GM12864 (cell line): ENCODE data around the gene FOXA1.

Source experiments
- DNase-seq: peaks from one replicate; pipeline ENCODE4 v3.0.0-alpha.2; 2011; ENCODE audit warnings: low read depth
- H3K4me3 ChIP-seq: 2 replicates; pipeline ENCODE4 v1.5.1; 2011; ENCODE audit warnings: mild to moderate bottlenecking, low read depth, low read length, control low read depth
- CTCF ChIP-seq: IDR thresholded peaks from 2 replicates; pipeline ENCODE4 v1.5.1; 2011; ENCODE audit warnings: low read depth, mild to moderate bottlenecking, moderate library complexity, low read length, control low read depth, inconsistent platforms; ENCODE audit errors: missing control alignments

The FOXA1 gene

GRCh38 chr14:37588667-37588955 is 6.4 kb downstream of the FOXA1 start:
- no peak for DNase-seq
- no peak for TF ChIP-seq CTCF
- no peak overlapping the region for H3K4me3 ChIP-seq

GRCh38 chr14:37587881-37588666 is 7.0 kb downstream of the FOXA1 start:
- TF ChIP-seq CTCF: no peak
- no peak overlapping the region for H3K4me3 ChIP-seq

GRCh38 chr14:37587131-37587803 is 7.8 kb downstream of the FOXA1 start:
- H3K4me3 ChIP-seq: no peak overlapping the region
- no peak for TF ChIP-seq CTCF
- DNase-seq: no peak

More at GRCh38 chr14:37587881-37588666, 7.0 kb downstream of the FOXA1 start:
- DNase-seq: no peak

DNA sequence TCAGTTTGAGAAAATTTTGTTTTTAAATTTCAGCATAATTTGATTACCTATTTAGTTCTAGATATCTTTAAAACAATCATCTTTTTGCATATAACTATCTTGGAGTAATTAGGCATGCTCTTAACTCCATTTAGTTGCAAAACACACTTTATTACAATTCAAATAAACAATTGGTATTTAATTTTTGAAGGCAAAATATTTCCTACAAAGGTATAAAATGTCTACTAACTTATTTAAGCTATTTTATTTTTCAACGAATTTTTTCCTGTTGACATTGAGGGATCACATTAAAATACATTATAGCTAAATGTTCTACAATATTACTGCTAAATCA is 8.3 kb downstream of the FOXA1 start:
- H3K4me3 ChIP-seq: no peak overlapping the region
- no peak for TF ChIP-seq CTCF
- DNase-seq: no peak

DNA sequence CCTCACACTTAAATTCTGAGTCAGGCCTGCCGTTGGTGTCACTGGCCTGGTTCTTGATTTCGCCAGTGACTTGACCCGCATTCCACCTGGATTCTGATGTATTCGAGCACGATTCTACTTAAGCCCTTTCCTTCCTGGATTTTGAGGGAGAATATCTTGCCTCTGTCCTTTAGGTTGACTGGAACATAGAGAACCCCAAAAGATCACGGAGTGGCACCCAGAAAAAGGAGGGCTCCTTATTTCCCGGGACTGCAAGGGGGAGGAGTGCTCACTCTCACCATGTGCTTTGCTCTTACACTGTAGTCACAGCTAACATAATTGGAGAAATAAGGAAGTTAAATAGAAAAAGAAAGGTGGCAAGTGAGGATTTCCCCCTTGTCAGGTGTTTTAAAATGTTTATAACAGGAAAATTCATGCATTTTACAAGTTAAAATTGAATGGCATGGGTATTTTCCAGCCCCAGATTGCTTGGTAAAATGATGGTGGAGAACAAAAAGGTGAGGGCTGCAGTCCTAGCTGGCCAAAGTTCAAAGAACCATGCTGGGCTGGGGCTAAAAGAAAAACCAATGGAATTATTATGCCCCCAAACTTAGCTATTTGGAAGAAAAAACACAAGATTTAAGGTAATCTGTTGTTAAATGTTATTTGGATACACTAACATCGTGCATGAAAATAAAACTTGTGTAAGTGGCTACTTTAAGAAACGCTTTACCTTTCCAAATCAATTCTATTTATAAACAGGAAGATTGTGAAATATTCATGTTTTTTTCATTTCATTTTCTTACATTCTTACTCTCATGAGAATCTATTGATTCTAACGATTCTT is 8.9 kb downstream of the FOXA1 start:
- no peak for DNase-seq
- H3K4me3 ChIP-seq: no peak overlapping the region
- TF ChIP-seq CTCF: no peak

DNA sequence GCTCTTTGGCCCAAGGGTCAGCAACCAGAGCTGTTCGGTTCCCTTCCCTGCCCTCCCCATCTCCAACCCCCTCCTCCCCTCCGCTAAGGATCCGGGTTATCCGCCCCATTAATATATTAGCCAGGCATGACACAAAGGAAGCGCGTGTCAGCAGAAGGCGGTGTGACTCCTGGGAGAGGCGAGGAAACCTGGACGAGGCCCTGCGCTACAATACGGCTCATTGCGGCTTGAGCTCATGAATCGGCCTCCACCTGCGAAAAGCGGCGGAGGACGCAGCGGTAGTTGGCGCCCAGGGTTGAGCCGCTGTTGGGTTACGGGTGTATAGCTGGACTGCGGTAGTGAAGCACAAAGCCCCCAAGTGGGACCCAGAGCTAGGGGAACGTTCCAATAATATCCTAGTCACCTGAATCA is 9.9 kb downstream of the FOXA1 start:
- no peak for DNase-seq
- TF ChIP-seq CTCF: no peak
- no peak overlapping the region for H3K4me3 ChIP-seq
